GM21723 (cell line): Measurements from ENCODE around the gene CREB3.

ENCODE experiments used
- ATAC-seq: cut with Tn5 transposase; IDR thresholded peaks from one replicate; pipeline ENCODE4 v1.9.1; 2021; ENCODE audit warnings: mild to moderate bottlenecking, moderate library complexity; ENCODE audit not compliant: unreplicated experiment

The CREB3 gene

DNA sequence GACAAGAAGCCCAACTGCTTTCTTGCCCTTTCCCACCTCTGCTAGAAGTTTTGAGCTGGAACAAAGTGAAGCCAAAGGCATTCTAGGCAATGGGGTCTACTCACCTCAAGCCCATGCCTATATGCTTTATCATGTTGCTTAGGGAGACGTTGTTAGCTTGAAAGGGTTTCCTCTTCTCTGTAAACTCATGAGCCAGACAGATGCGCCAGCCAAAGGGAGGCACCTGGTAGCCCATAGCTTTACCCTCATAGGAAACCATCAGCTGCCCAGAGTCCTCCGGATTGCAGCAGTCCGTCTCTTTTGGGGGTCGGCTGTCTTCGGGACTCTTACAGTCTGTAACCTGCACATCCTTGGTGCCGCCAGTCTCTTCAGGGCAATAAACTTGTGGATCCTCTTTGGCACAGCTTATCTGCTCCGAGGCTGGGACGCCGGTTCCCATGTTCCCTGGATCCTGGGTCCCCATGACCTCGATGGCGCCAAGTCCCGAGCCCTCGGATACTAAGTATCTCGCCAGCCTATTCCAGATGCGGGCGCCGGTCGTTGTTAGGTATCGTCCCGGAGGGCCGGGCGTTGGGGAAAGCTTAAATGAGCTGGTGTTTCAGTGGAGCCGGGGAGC is 15.9 kb downstream of the CREB3 start:
- no peak for ATAC-seq

DNA sequence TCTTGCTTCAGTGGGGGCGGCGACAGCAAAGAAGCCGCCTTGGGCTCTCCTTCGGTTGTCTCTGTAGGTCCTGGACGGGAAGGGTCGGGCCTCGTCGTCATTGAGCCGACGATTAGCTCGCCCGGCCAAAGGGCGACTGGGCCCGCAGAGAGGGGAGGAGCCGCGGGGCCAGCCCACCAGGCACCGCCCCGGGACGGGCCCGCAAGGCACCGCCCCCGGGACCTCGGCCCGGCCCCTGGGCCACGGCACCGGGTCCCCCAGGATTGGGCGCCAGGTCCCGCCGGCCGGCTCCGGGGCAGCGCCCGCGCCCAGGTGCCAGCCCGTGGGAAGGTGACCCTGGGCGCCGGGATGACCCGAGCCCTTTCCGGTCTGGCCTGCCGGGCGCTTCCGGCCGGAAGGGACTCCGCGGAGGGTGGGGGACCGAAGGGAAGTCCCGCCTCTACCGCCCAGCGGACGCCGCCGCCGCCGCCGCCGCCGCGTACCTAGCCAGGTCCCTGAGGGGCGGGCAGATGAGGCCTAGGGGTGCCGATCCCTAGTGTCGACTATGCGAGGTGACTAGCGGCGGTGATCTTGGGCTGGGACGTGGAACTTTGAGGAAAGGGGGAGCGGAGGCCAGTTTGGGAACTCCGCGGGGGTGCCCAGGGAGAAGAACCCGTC is 16.5 kb downstream of the CREB3 start, which contains the start of the genes GBA2 and RGP1:
Gene GBA2, minus strand, starts transcription at position 371 of the 657 bp plus-strand sequence. CDS start 524 bp downstream, outside the sequence.
Gene RGP1, plus strand, starts transcription at position 430 of the 657 bp plus-strand sequence. CDS start 469 bp downstream, outside the sequence.
- peak; percentile 82 for ATAC-seq

- ATAC-seq, result peak; percentile 40
These were observed 17.2 kb downstream of the CREB3 start for GRCh38 chr9:35749515-35750255.

GRCh38 chr9:35750256-35750531 is 17.7 kb downstream of the CREB3 start:
- ATAC-seq, result no peak

GRCh38 chr9:35753466-35753865 is 21.0 kb downstream of the CREB3 start:
- ATAC-seq, result no peak

GRCh38 chr9:35754264-35754663 is 21.8 kb downstream of the CREB3 start, which contains the start of gene MSMP:
Gene MSMP (minus strand): TSS chr9:35754276. CDS start chr9:35754129, 147 bp downstream.
- ATAC-seq, result no peak

DNA sequence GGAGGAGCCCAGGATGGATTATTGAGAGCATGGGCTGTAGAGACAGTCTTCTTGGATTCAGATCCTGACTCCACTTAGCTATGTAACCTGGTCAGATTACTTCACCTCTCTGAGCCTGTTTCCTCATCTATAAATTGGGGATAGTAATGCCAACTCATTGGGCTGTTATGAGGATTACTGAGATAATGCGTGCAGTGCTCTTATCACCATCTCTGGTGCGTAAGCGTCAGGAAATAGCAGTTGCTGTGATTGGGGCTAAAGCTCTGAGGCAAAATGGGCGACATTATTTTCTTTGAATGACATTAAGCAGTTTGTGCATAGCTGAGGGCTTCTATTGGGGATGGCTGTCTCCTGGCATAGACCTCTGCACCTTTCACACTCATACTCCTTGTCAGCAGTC is 22.6 kb downstream of the CREB3 start:
- ATAC-seq, result no peak

GRCh38 chr9:35756275-35757225 is 24.1 kb downstream of the CREB3 start:
- peak; percentile 67 for ATAC-seq

DNA sequence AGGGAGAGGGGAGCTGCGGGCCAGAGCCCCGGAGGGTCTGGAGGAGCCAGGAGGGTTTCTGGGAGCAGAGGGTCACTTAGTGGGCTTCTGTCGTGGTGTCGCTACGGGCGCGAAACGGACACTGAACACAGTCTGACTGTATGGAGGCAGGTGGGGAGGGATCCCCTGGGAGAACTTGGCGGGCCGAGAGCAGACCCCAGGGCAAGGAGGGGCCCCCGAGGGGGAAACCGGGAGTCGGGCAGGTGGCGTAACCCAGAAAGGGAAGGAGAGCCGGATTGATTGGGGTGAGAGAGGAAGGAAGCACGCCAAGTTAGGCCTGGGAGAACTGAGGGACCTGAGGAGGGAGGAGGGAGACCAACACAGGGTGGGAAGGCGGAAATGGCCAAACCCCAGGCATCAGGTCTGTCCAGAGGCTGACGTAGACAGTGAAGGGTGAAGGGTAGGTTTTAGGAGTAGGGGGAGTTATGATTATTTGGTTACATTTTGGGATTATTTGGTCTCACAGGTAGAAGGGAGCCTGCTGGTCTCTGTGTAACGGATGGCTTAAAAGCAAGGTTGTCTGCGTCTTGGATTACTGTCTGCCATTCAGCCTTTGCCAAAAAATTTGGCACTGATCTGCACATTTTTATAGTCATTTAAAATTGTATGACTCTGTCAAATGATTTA is 24.9 kb downstream of the CREB3 start:
- peak; percentile 48 for ATAC-seq

DNA sequence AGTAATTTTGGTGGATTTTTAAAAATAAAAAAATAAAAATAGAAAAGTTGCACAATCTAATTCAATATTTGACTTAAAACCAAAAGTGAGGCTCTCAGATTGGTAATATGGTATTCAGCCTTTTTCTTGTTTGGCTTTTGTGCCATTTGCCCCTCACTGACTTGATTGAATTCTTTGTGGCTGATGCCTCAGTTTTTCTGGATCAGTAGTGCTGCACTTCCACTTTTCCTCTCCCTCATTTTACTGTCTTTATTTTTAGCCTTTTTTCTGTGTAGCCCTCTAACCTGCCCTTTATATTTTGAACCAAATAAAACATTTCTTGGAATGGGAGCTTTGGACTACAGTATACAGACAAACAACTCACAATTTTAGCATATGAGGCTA is 25.4 kb downstream of the CREB3 start:
- ATAC-seq, result no peak

DNA sequence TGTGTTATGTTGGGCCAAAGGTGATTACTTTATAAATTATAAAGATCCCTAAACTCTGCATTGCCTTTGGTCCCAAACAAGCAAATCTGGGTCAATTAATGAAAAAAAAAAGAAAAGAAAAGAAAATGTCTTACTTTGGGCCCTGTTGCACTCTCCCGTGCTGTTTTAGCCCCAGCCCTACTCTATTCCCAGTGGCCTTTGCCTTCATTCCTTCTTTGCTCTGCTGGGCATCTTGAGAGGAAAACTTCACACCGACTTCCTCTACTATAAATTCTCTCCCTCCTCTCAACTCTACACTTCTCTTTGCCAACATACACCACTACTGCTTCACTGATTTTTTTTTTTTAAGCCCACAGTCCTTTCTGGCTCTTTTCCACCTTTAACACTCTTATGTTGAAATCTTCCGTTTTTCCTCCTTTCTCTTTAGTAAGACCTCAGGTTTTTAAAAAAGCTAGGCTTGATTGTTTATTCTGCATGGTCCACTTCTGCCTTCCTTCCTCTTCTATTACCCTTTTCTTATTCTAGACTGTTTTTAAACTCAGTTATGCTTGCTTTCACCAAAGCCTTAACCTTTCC is 26.1 kb downstream of the CREB3 start:
- no peak for ATAC-seq

GRCh38 chr9:35759795-35760194 is 27.3 kb downstream of the CREB3 start:
- ATAC-seq, result no peak

GRCh38 chr9:35760651-35761050 is 28.2 kb downstream of the CREB3 start:
- ATAC-seq, result no peak

GRCh38 chr9:35763181-35763580 is 30.7 kb downstream of the CREB3 start:
- no peak for ATAC-seq

- no peak for ATAC-seq
These were observed 31.3 kb downstream of the CREB3 start for GRCh38 chr9:35763803-35764202.

GRCh38 chr9:35766997-35767396 is 34.5 kb downstream of the CREB3 start:
- ATAC-seq, result no peak

- no peak for ATAC-seq
These were observed 35.0 kb downstream of the CREB3 start for GRCh38 chr9:35767458-35767857.

DNA sequence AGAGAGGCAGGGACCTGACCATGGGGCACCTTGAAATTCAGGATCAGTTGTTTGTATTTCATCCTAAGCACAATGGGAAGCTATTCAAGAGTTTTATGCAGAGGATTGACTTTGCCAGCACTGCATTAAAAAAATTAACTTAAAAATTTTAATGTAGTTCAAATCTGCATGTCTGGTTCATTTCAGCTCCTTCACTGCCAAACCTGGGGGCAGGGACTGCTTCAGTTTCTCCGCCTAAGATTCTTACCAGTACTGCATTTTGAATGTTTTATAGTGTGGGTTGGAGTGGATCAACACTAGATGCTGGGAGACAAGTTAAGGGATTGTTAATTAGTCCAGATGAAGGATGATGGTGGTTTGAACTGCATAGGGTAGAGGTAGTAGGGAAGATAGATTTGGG is 37.3 kb downstream of the CREB3 start:
- ATAC-seq, result no peak

GRCh38 chr9:35771075-35771433 is 38.6 kb downstream of the CREB3 start:
- no peak for ATAC-seq

- ATAC-seq, result no peak
These were observed 39.1 kb downstream of the CREB3 start for GRCh38 chr9:35771534-35771933.
